ENCODE results near the gene PPP1R14B. TPM values are rescaled to one million over a fixed set of nuclear protein-coding genes. Genes with fewer than 3 reads are reported as not detected.

Gene PPP1R14B
- total RNA-seq, 2 experiments from 2014 or later: 238 to 242 TPM

DNA sequence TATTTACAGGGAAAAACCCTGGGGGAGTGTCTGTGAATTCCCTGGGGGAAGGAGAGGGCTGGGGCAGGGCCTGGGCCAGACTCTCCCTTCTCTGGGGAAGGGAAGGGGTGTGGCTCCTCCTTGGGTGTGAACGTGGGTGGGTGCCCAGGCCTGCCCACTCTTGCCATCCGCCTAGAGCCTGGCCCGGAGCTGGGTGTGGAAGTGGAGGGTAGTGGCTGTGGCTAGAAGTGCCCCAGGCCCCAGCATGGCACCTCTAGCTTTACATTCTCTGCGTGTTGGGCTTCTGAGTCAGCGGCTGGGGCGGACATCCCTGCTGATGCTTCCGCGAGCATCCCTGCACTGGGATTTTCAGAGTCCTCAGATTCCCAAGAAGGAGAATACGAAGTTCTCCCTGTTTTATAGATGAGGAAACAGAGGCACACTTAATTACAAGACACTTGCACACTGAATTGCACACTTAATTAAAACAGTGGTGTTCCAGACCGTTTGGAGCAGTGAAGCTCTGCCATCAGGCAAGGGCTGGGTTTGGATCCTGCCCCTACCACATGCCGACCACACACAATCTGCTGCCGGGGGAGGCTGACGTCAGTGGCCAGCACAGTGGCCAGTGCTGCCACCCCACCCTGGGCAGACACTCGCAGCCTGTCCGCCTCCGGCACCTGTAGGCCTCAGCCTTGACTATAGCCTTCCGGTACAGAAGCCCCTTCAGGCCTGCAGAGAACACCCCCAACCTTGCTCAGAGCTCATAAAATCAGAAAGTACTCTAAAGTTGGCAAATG is 30.1 kb upstream of the PPP1R14B start:
- DNase-seq: no peak
- intact Hi-C loops (cut with micrococcal nuclease): no loop called here
- Mint-ChIP-seq H3K9me3 (no peaks in the 10 kb centered on the region), H3K4me3 (no peak overlapping the region), H3K4me1 (ENCODE audit: low read depth) (peaks cover 2% of the 10 kb centered on the region), H3K27ac (no peak overlapping the region), H3K27me3 (no peaks in the 10 kb centered on the region), H3K36me3 (peaks cover 12% of the 10 kb centered on the region)
- ChIA-PET CTCF (interaction anchor here (1.0 to 1.1 kb wide), 2 partner anchors 28 to 73 kb away, joined by 3 to 4 read pairs; no protein-coding TSS in a partner anchor), POLR2A (no interaction called here)

DNA sequence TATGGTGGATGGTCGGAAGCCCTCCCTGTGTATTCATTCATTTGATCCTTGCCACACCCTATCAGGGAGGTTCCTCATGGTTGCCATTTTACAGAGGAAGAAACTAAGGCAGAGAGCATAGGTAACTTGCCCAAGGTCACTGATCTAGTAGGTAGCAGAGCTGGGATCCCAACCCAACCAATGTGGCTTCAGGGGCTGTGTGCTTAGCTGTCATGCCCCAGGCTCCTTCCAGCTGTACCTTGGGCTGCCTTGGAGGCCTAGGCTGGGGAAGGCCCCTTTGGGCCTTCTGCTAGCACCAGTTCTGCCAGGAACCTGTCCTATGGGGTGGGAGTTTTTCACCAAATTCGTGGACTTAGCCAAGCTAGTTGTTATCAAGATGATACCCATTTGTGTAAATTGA is 29.1 kb upstream of the PPP1R14B start:
- no peaks in the 10 kb centered on the region for H3K27me3 Mint-ChIP-seq
- H3K9me3 Mint-ChIP-seq: no peaks in the 10 kb centered on the region
- intact Hi-C loops (cut with micrococcal nuclease): no loop called here
- peaks cover 4% of the 10 kb centered on the region for H3K4me1 Mint-ChIP-seq (ENCODE audit: low read depth)
- POLR2A ChIA-PET: interaction anchor here (0.6 to 0.9 kb wide), 2 partner anchors 9 to 72 kb away, joined by 3 to 5 read pairs; partner anchors contain the start of gene BAD
- no peak for DNase-seq
- CTCF ChIA-PET: interaction anchor here (1.0 to 1.1 kb wide), 2 partner anchors 29 to 72 kb away, joined by 3 to 4 read pairs; no protein-coding TSS in a partner anchor
- H3K27ac Mint-ChIP-seq: no peak overlapping the region
- H3K36me3 Mint-ChIP-seq: peaks cover 8% of the 10 kb centered on the region
- H3K4me3 Mint-ChIP-seq: no peak overlapping the region

DNA sequence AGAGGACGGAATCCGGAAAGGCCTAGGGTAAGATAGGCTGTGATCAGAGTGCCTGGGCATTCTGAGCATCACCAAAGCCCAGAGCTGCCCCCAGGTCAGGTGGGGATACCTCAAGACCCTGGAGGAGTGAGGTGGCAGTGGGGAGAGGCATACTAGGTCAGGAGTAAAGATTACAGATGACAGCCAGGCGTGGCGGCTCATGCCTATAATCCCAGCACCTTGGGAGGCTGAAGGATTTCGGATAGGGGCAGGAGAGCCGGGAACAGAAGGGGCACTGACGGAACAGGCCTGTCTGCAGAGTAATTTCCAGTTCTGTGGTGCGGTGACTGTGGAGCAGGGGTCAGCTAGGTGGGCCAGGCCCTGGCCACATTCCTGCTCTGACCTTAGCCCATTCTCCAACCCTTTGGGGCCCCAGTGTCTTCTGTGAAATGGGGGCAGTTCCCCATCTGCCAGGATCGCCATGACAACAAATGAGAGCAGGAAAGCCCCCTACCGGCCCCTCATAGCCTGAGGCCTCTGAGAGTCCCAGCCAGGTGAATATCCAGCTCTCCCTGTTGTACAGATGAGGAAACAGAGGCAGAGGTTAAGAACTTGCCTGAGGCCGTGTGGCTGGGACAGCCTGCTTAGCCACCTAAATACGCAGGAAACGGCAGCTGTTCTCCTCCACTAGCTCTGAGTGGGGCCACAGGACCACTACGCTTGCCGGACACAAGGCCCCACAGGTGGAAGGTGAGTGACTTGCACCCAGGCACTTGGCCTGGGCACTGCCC is 28.5 kb upstream of the PPP1R14B start:
- no peaks in the 10 kb centered on the region for H3K9me3 Mint-ChIP-seq
- ChIA-PET POLR2A (interaction anchor here (0.9 kb wide), 1 partner anchor 10 kb away, joined by 3 read pairs; the partner anchor contains the start of gene BAD), CTCF (no interaction called here)
- H3K4me1 Mint-ChIP-seq (ENCODE audit: low read depth): peaks cover 4% of the 10 kb centered on the region
- H3K27me3 Mint-ChIP-seq: no peaks in the 10 kb centered on the region
- peaks cover 10% of the 10 kb centered on the region for H3K36me3 Mint-ChIP-seq
- no peak for DNase-seq
- intact Hi-C loops (cut with micrococcal nuclease): no loop called here
- no peak overlapping the region for H3K4me3 Mint-ChIP-seq
- H3K27ac Mint-ChIP-seq: no peak overlapping the region

DNA sequence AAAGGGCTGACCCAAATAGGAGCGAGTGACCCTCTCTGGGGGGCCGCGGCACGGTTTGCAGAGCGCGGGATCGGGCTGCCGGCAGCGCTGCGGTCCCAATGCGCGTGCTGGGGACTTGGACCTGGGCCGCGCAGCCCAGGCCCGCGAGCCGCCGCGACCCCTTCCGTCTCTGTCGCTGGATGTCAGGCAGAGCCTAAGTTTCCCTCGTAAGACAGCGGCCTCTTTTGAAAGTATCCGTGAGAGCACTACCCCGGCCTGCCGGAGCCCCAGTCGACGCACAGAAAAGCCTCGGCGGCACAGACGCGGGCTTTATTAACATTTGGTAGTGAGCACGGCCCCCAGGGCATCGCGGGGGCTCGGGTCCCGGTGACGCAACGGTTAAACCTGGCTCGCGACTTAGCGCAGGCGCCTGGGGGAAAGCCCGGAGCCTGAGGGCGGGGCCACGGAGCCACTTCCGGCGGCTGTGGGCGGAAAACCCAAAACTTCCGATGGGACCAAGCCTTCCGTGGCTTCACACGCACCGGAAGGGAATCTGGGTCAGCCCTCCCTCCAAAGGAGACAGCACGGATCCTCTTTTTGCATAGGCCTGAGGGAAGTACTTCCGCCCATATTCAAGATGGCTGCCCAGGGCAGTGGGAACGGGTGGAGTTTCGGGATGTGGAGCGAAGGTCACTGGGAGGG is 22.9 kb upstream of the PPP1R14B start:
- peaks cover 8% of the 10 kb centered on the region for H3K36me3 Mint-ChIP-seq
- H3K9me3 Mint-ChIP-seq: no peaks in the 10 kb centered on the region
- H3K27me3 Mint-ChIP-seq: no peaks in the 10 kb centered on the region
- intact Hi-C loops (cut with micrococcal nuclease): loop anchor here (1.0 to 2.0 kb wide), 8 partner anchors 16 to 84 kb away; partner anchors contain the start of genes ESRRA, FKBP2, GPR137 and PLCB3
- peak overlapping the region; percentile 89 for H3K4me3 Mint-ChIP-seq
- POLR2A ChIA-PET: interaction anchor here (0.8 to 4.1 kb wide), 14 partner anchors 9 to 84 kb away, joined by 3 to 36 read pairs (median 6); partner anchors contain the start of genes BAD, FERMT3, FKBP2 and GPR137
- peaks cover 15% of the 10 kb centered on the region for H3K4me1 Mint-ChIP-seq (ENCODE audit: low read depth)
- DNase-seq: peak; percentile 99
- H3K27ac Mint-ChIP-seq: peak overlapping the region; percentile 95
- CTCF ChIA-PET: interaction anchor here (0.7 to 6.4 kb wide), 12 partner anchors 16 to 65 kb away, joined by 3 to 46 read pairs (median 4); partner anchors contain the start of genes CATSPERZ, ESRRA, FERMT3 and GPR137

DNA sequence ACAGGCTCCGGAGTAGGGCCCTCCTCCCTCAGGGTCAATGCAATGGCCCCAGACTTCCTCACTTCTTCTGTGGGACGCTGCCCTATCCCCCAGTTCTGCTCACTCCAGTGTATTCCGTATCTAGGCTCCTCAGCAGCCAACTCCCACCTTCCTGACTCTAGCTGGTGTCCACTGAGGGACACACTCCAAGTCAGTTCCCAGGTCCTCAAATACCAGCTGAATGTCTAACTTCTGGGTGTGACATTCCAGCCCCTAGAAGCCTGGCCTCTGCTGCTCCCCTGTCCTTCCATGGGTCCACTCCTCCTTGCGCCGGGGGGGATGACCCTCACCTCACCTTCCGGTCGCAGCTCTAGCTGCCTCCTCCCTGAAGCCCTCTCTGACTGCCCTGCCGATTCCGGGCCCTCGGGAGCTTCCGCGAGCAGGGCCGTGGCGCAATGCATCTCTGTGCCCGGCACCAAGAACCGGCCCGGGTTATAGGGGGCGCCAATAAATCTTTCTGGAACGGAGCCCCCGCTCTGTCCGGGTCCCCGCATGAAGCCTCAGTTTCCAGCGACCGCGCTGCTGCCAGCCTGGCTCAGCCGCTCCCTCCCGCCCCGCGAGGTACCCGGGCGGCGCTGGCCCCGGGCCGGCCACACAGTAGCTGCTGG is 22.3 kb upstream of the PPP1R14B start:
- peak; percentile 66 for DNase-seq
- H3K27ac Mint-ChIP-seq: peak overlapping the region; percentile 95
- H3K27me3 Mint-ChIP-seq: no peaks in the 10 kb centered on the region
- intact Hi-C loops (cut with micrococcal nuclease): loop anchor here (1.0 kb wide), 1 partner anchor 18 kb away; the partner anchor contains the start of gene PLCB3
- ChIA-PET POLR2A (interaction anchor here (0.8 to 4.1 kb wide), 15 partner anchors 9 to 84 kb away, joined by 3 to 36 read pairs (median 8); partner anchors contain the start of genes BAD, ESRRA, FERMT3 and FKBP2), CTCF (interaction anchor here (0.6 to 6.4 kb wide), 12 partner anchors 16 to 74 kb away, joined by 3 to 46 read pairs (median 4); partner anchors contain the start of genes BAD, CATSPERZ, ESRRA and FERMT3)
- H3K36me3 Mint-ChIP-seq: peaks cover 8% of the 10 kb centered on the region
- peak overlapping the region; percentile 89 for H3K4me3 Mint-ChIP-seq
- peaks cover 15% of the 10 kb centered on the region for H3K4me1 Mint-ChIP-seq (ENCODE audit: low read depth)
- no peaks in the 10 kb centered on the region for H3K9me3 Mint-ChIP-seq

DNA sequence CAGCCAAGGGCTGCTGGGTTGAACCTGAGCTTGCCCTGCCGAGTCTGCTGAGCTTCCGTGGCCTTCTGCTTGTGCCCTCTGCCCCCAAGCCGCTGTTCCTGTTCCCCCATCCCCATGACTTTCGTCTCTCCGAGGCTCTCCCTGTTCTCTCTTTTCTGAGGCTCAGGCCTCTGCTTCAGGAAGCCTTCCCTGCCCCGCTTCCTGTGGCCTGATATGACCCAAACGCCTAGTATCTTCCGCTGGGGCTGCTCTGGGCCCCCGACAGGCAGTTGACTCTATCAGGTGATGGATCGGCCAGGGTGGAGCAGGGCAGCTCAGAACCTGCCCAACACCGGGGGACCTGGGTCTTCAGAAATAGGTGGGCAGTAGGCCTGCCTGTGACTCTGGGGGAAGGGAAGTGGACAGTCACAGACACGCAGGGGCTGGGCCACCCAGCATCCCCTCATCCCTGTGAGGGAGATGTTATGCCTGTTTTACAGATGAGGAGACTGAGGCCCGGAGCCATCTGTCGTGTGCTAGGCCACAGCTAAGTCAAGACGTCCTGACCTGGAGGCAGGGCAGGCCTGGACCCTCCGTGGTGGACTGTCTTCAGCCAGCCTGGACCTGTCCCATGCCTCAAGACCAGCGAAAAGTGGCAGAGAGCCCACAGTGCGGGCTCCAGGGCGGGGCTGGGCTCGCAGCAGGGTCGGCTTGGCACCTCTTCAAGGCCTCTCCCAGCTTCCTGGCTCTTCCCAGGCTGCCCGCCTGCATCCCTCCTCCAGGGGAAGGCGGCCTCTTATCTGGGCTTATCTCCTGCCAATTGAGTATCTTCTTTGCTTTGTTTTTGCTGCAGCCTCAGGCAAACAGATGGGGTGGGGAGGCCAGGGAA is 21.5 kb upstream of the PPP1R14B start:
- peaks cover 15% of the 10 kb centered on the region for H3K4me1 Mint-ChIP-seq (ENCODE audit: low read depth)
- peak overlapping the region; percentile 95 for H3K27ac Mint-ChIP-seq
- H3K36me3 Mint-ChIP-seq: peaks cover 8% of the 10 kb centered on the region
- peak overlapping the region; percentile 89 for H3K4me3 Mint-ChIP-seq
- no peaks in the 10 kb centered on the region for H3K9me3 Mint-ChIP-seq
- POLR2A ChIA-PET: interaction anchor here (0.8 to 4.1 kb wide), 12 partner anchors 16 to 83 kb away, joined by 3 to 36 read pairs (median 8); partner anchors contain the start of genes BAD, ESRRA, FERMT3 and FKBP2
- no peak for DNase-seq
- CTCF ChIA-PET: interaction anchor here (0.6 to 6.4 kb wide), 12 partner anchors 16 to 75 kb away, joined by 3 to 46 read pairs (median 4); partner anchors contain the start of genes BAD, CATSPERZ, ESRRA and PRDX5
- H3K27me3 Mint-ChIP-seq: no peaks in the 10 kb centered on the region
- intact Hi-C loops (cut with micrococcal nuclease): no loop called here

DNA sequence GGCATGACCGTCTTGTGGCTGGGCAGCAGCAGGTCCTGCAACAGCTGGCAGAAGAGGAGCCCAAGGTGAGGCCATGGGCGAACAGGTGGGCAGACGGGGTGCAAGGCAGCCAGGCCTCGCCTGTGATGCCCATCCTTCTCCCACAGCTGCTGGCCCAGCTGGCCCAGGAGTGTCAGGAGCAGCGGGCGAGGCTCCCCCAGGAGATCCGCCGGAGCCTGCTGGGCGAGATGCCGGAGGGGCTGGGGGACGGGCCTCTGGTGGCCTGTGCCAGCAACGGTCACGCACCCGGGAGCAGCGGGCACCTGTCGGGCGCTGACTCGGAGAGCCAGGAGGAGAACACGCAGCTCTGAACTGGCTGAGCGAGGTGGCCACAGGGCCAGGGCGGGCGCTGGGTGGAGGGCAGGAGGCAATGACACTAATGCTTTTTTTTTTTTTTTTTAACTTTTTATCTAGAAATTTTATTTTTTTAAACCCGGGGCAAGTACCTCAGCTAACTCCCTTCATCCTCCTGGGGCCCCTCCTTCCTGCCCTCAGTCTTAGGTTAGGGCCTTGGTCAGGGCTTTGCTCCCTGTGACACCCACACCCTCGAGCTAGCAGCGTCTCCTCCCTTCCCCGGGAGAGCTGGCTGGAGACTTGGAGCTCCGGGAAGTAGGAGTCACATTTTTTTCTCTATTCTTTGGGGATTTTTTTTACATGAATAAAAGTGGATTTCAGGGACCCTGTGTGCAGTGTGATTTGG is 20.6 kb upstream of the PPP1R14B start:
- intact Hi-C loops (cut with micrococcal nuclease): no loop called here
- no peaks in the 10 kb centered on the region for H3K27me3 Mint-ChIP-seq
- H3K4me1 Mint-ChIP-seq (ENCODE audit: low read depth): peaks cover 15% of the 10 kb centered on the region
- DNase-seq: no peak
- no peaks in the 10 kb centered on the region for H3K9me3 Mint-ChIP-seq
- ChIA-PET CTCF (interaction anchor here (0.6 to 6.4 kb wide), 5 partner anchors 15 to 598 kb away, joined by 3 to 46 read pairs (median 3); partner anchors contain the start of gene CATSPERZ), POLR2A (interaction anchor here (0.6 to 3.5 kb wide), 3 partner anchors 22 to 1697 kb away, joined by 3 to 22 read pairs (median 5); partner anchors contain the start of genes PPP1R14B, PRDX5 and TRMT112)
- H3K27ac Mint-ChIP-seq: no peak overlapping the region
- peaks cover 12% of the 10 kb centered on the region for H3K36me3 Mint-ChIP-seq
- no peak overlapping the region for H3K4me3 Mint-ChIP-seq

DNA sequence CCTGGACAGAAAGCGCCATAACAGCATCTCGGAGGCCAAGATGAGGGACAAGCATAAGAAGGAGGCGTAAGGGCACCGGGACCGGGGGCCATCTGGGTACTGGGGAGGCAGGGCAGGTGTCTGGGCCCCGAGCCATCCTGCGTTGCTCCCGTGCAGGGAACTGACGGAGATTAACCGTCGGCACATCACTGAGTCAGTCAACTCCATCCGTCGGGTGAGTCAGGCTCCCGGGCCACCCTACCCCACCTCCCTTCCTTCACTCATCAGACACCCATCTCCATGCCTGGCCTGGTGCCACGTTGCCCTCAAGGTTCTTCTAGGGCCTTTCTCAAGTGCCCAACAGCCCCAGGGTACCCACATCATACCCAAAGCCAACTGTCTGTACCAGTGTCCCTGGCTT is 19.6 kb upstream of the PPP1R14B start:
- intact Hi-C loops (cut with micrococcal nuclease): no loop called here
- H3K27me3 Mint-ChIP-seq: no peaks in the 10 kb centered on the region
- no peaks in the 10 kb centered on the region for H3K9me3 Mint-ChIP-seq
- H3K4me3 Mint-ChIP-seq: no peak overlapping the region
- POLR2A ChIA-PET: no interaction called here
- peaks cover 11% of the 10 kb centered on the region for H3K4me1 Mint-ChIP-seq (ENCODE audit: low read depth)
- CTCF ChIA-PET: interaction anchor here (1.3 to 1.9 kb wide), 2 partner anchors 12 to 16 kb away, joined by 4 to 7 read pairs; partner anchors contain the start of gene PLCB3
- no peak for DNase-seq
- H3K36me3 Mint-ChIP-seq: peaks cover 13% of the 10 kb centered on the region
- no peak overlapping the region for H3K27ac Mint-ChIP-seq

DNA sequence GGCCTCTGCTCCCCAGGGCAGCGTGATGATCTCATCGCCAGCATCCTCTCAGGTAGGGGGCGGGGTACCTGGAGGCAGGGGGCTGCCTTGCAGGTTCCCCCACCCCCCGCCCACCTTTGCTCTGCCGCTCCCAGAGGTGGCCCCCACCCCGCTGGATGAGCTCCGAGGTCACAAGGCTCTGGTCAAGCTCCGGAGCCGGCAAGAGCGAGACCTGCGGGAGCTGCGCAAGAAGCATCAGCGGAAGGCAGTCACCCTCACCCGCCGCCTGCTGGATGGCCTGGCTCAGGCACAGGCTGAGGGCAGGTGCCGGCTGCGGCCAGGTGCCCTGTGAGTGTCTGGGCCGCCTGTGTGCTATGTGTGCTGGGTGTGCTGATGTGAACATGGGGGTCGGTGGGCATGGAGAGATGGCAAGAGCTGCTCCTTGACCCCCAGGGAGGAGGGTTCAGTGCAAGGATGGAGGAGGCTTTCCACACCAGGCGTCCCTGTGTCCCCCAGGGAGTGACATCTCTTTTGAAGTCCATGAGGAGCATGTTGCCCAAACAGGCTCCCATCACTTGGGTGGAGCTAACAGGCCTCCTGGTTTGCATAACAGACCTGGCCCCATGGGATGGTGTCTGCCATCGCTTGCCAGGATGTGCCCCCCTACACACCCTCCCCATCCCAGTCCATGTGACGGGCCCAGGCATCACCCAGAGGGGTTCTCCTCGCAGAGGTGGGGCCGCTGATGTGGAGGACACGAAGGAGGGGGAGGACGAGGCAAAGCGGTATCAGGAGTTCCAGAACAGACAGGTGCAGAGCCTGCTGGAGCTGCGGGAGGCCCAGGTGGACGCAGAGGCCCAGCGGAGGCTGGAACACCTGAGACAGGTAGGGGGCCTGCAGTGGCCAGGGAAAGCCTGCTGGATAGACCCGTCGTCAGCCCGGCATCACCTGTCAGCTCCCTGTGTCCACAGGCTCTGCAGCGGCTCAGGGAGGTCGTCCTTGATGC is 18.7 kb upstream of the PPP1R14B start:
- ChIA-PET CTCF (interaction anchor here (1.0 to 1.9 kb wide), 4 partner anchors 11 to 36 kb away, joined by 3 to 7 read pairs (median 4); partner anchors contain the start of genes PLCB3 and PPP1R14B), POLR2A (no interaction called here)
- H3K27ac Mint-ChIP-seq: no peak overlapping the region
- H3K4me1 Mint-ChIP-seq (ENCODE audit: low read depth): peaks cover 11% of the 10 kb centered on the region
- H3K36me3 Mint-ChIP-seq: peaks cover 13% of the 10 kb centered on the region
- intact Hi-C loops (cut with micrococcal nuclease): no loop called here
- H3K9me3 Mint-ChIP-seq: no peaks in the 10 kb centered on the region
- H3K4me3 Mint-ChIP-seq: no peak overlapping the region
- H3K27me3 Mint-ChIP-seq: no peaks in the 10 kb centered on the region
- DNase-seq: no peak

Measured in activated CD4-positive, alpha-beta memory T cell treated with anti-CD3 and anti-CD28 coated beads for 36 hours (primary cell).